K562 (cell line): ENCODE data around the gene LRPAP1. TPM values are rescaled to one million over a fixed set of nuclear protein-coding genes. Genes with fewer than 3 reads are reported as not detected.
"Not testable (repeated sequence)": the region's sequence is repeated elsewhere in the genome, so short reads cannot be mapped to it uniquely, and the experiment has no call there.

ENCODE experiments used
- ATAC-seq: fragments of 200-7000 bp; cut with Tn5 transposase; 3 replicates; pipeline ENCODE4 v1.9.1; 2020; ENCODE audit warnings: moderate library complexity
- BruUV-seq: library from RNA; stranded (reverse); fragments of 400-500 nt; replicated peaks from 2 replicates; lab custom pipeline; 2021; lab: Mats Ljungman, UMichigan
- CTCF ChIA-PET: fragments of 300-600 bp; formaldehyde crosslinking; extraction: SDS; loops from one replicate; lab custom pipeline; 2021; ENCODE audit warnings: low intra/inter-chr PET ratio; lab: Yijun Ruan, JAX
- POLR2A ChIA-PET: fragments of 300-600, 350-650 bp; sonication (Branson Sonifier 250); formaldehyde crosslinking; extraction: SDS; loops from one replicate; lab custom pipeline; 2021; ENCODE audit warnings: antibody characterized with exemption, inconsistent platforms; lab: Yijun Ruan, JAX
- DNase-seq, 4 experiments: peaks; one replicate each; pipeline versions ENCODE4 v3.0.0 to v3.0.0-alpha.2; 2011 to 2018; ENCODE audit warnings: low spot score in 3 of 4, mixed read lengths in 3 of 4; ENCODE audit errors: extremely low read depth in 1 of 4
- FAIRE-seq: peaks from 2 replicates; lab custom pipeline; 2011; peaks lifted over from hg19 to GRCh38; lab: Jason Lieb, UNC
- H2AFZ ChIP-seq: 2 replicates; pipeline ENCODE4 v1.6.0; 2011; ENCODE audit warnings: low read depth, low read length, control low read depth, inconsistent platforms
- H3K27ac ChIP-seq: fragments of 200-600 bp; 3 replicates; pipeline ENCODE4 v1.8.0; 2011; ENCODE audit warnings: low read depth, mild to moderate bottlenecking, control low read depth, inconsistent platforms, low read length, moderate library complexity, mixed read lengths; ENCODE audit errors: extremely low read depth
- H3K27me3 ChIP-seq, 2 experiments: fragments of 300-600 bp in 1 of 2; 2 replicates in 1 of 2; 3 replicates in 1 of 2; pipeline versions ENCODE4 v1.6.0 to v1.8.0; 2011; ENCODE audit warnings: inconsistent platforms in 2 of 2, low read length in 2 of 2, mild to moderate bottlenecking in 1 of 2, mixed read lengths in 1 of 2, moderate library complexity in 1 of 2; ENCODE audit not compliant: control insufficient read depth in 2 of 2, insufficient read depth in 2 of 2
- H3K36me3 ChIP-seq: fragments of 300-600 bp; 3 replicates; pipeline ENCODE4 v1.8.0; 2011; ENCODE audit warnings: mild to moderate bottlenecking, low read length, inconsistent platforms; ENCODE audit not compliant: control insufficient read depth, insufficient read depth
- H3K4me1 ChIP-seq, 2 experiments: fragments of 200-600 bp in 1 of 2; replicated peaks in 1 of 2; 2 replicates in 1 of 2; 3 replicates in 1 of 2; pipeline versions ENCODE4 v1.5.1 to v1.8.0; 2011; ENCODE audit warnings: inconsistent platforms in 2 of 2, low read length in 2 of 2, mild to moderate bottlenecking in 1 of 2, mixed read lengths in 1 of 2, moderate library complexity in 1 of 2; ENCODE audit not compliant: control insufficient read depth in 2 of 2, insufficient read depth in 2 of 2
- H3K4me2 ChIP-seq: 2 replicates; pipeline ENCODE4 v1.6.1; 2011; ENCODE audit warnings: low read length, control low read depth, inconsistent platforms, mixed read lengths; ENCODE audit not compliant: insufficient read depth
- H3K4me3 ChIP-seq: fragments of 200-600 bp; sonication (generic), shearing (Covaris generic); 2 replicates; pipeline ENCODE4 v1.5.1; 2016; ENCODE audit warnings: control low read depth, inconsistent platforms
- H3K79me2 ChIP-seq: fragments of 200-600 bp; 3 replicates; pipeline ENCODE4 v1.8.0; 2011; ENCODE audit warnings: low read length, inconsistent platforms; ENCODE audit not compliant: control insufficient read depth, insufficient read depth
- H3K9ac ChIP-seq, 2 experiments: 2 replicates each; pipeline versions ENCODE4 v1.6.0 to v1.6.1; 2011; ENCODE audit warnings: low read depth in 2 of 2, low read length in 2 of 2, control low read depth in 1 of 2, inconsistent platforms in 1 of 2, mild to moderate bottlenecking in 1 of 2, mixed read lengths in 1 of 2; ENCODE audit not compliant: insufficient read depth in 1 of 2
- H3K9me1 ChIP-seq: one replicate; pipeline ENCODE4 v1.6.0; 2011; ENCODE audit warnings: inconsistent platforms, mild to moderate bottlenecking, low read length, moderate library complexity; ENCODE audit not compliant: control insufficient read depth, insufficient read depth
- H3K9me3 ChIP-seq: replicated peaks from 2 replicates; pipeline ENCODE4 v1.5.1; 2011; ENCODE audit warnings: low read depth, low read length, inconsistent platforms; ENCODE audit not compliant: control insufficient read depth, insufficient read depth
- H4K20me1 ChIP-seq: replicated peaks from 2 replicates; pipeline ENCODE4 v1.6.1; 2011; ENCODE audit warnings: low read length, inconsistent platforms, mixed read lengths; ENCODE audit not compliant: control insufficient read depth, insufficient read depth
- ATF3 ChIP-seq, 2 experiments: fragments of 450-650 bp in 1 of 2; sonication (generic) in 1 of 2; formaldehyde crosslinking in 1 of 2; IDR thresholded peaks in 1 of 2; conservative IDR thresholded peaks in 1 of 2; 2 replicates each; pipeline versions ENCODE4 v1.6.1 to v1.8.1; 2016 to 2023; ENCODE audit warnings: mild to moderate bottlenecking in 2 of 2, moderate library complexity in 2 of 2, inconsistent platforms in 1 of 2, missing genetic modification reagents in 1 of 2
- BCOR ChIP-seq: fragments of 450-650 bp; IDR thresholded peaks from 2 replicates; pipeline ENCODE4 v1.6.1; 2016
- CBX1 ChIP-seq: sonication (generic); IDR thresholded peaks from 2 replicates; pipeline ENCODE4 v1.6.1; 2016; ENCODE audit warnings: antibody characterized with exemption, low read depth, mild to moderate bottlenecking
- CEBPG ChIP-seq, 3 experiments: fragments of 200-800 bp in 1 of 3; sonication (Bioruptor generic) in 1 of 3; sonication (generic) in 1 of 3; formaldehyde crosslinking in 1 of 3; IDR thresholded peaks in 2 of 3; conservative IDR thresholded peaks in 1 of 3; 2 replicates each; pipeline versions ENCODE4 v1.6.1 to v1.8.0; 2016 to 2022; ENCODE audit warnings: missing compliant biosample characterization in 2 of 3, missing genetic modification characterization in 2 of 3, mild to moderate bottlenecking in 1 of 3, missing genetic modification reagents in 1 of 3
- HDAC2 ChIP-seq: fragments of 450-650 bp; IDR thresholded peaks from 2 replicates; pipeline ENCODE4 v1.6.1; 2016; ENCODE audit warnings: mild to moderate bottlenecking
- KDM1A ChIP-seq, 2 experiments: fragments of 450-650 bp; IDR thresholded peaks; 2 replicates each; pipeline ENCODE4 v1.6.1; 2016; ENCODE audit warnings: mild to moderate bottlenecking in 2 of 2
- RBM25 ChIP-seq: fragments of 200-400 bp; formaldehyde crosslinking; IDR thresholded peaks from 2 replicates; pipeline ENCODE4 v1.6.1; 2018; ENCODE audit warnings: low read length, low read depth, moderate library complexity; ENCODE audit not compliant: severe bottlenecking
- SMARCA5 ChIP-seq: fragments of 450-650 bp; IDR thresholded peaks from 2 replicates; pipeline ENCODE4 v1.6.1; 2016
- TRIM24 ChIP-seq, 2 experiments: fragments of 450-650 bp; IDR thresholded peaks; 2 replicates each; pipeline ENCODE4 v1.6.1; 2016
- ZFP36 ChIP-seq: fragments of 150-350 bp; IDR thresholded peaks from 2 replicates; pipeline ENCODE4 v1.6.1; 2018; ENCODE audit warnings: low read length, low read depth; ENCODE audit not compliant: partially characterized antibody
- WGBS: fragments of 100-300 bp; shearing (Covaris generic); methylation state at CpG from one replicate; pipeline ENCODE4 v1.1.6; 2016; ENCODE audit warnings: low coverage, mixed read lengths; ENCODE audit not compliant: insufficient coverage; ENCODE audit errors: missing lambda C conversion rate; 5-methylcytosine and 5-hydroxymethylcytosine counted together
- in situ Hi-C: fragments of 300-500 bp; cut with MboI; formaldehyde crosslinking; loops from 4 replicates; pipeline ENCODE4 v1.15.0; 2018; ENCODE audit warnings: inconsistent platforms, mixed read lengths
- intact Hi-C: fragments of 100-400 bp; cut with micrococcal nuclease; formaldehyde crosslinking; loops from 2 replicates; pipeline ENCODE4 v1.14.2; 2022
- polyA plus RNA-seq, 8 experiments: library from polyadenylated mRNA; depleted of rRNA in 4 of 8; stranded (reverse) in 5 of 8; unstranded in 3 of 8; fragments of >200 nt; fragmentation: Nextera tagmentation in 2 of 8; fragmentation: Illumina TruSeq in 1 of 8; extraction: Ambion mirVana in 2 of 8; extraction: Trizol in 1 of 8; gene quantifications; 2 replicates each; pipeline versions ENCODE4 v1.2.1 to v1.2.3, GENCODE V29; 2011 to 2014; ENCODE audit warnings: inconsistent platforms in 1 of 8, missing spikeins in 1 of 8
- total RNA-seq, 7 experiments: library from RNA; depleted of rRNA in 6 of 7; stranded (reverse); fragments of >200 nt in 6 of 7; fragmentation: Illumina TruSeq in 2 of 7; extraction: Trizol in 2 of 7; gene quantifications; 2 replicates each; pipeline versions ENCODE4 v1.2.1 to v1.2.3, GENCODE V29; 2011 to 2021; ENCODE audit warnings: low replicate concordance in 1 of 7

LRPAP1 gene
- total and polyA plus RNA-seq, 9 of the 15 experiments (the other 6 are each of a cell fraction or from before 2014, with no cell fraction given) = 1.1 to 75.5 (median 41.8) TPM

GRCh38 chr4:3550041-3550440, 17.8 kb upstream of the LRPAP1 start:
- H3K4me2 ChIP-seq, H3K9me1 ChIP-seq, CTCF ChIA-PET, ATAC-seq, H3K27me3 ChIP-seq, FAIRE-seq, H4K20me1 ChIP-seq, H3K4me3 ChIP-seq, POLR2A ChIA-PET, H3K79me2 ChIP-seq, H2AFZ ChIP-seq, H3K36me3 ChIP-seq, intact Hi-C loops, H3K9ac ChIP-seq, DNase-seq, H3K9me3 ChIP-seq, H3K4me1 ChIP-seq, H3K27ac ChIP-seq, in situ Hi-C loops, BruUV-seq: not testable (repeated sequence)
- 36% methylated on average over 3 of the region's 6 CpGs for WGBS
- peak; percentile 94 for TF ChIP-seq BCOR
- TF ChIP-seq SMARCA5 = peak; percentile 63; the same call in 1 of the 2 replicates
- TF ChIP-seq HDAC2 = peak; percentile 72; the same call in 1 of the 2 replicates
- TF ChIP-seq RBM25 = peak; percentile 19
- peak; percentile 43 to 73; a peak in 3 of 4 replicates for TF ChIP-seq KDM1A (IDR thresholded peaks at IDR 0.05)
- TF ChIP-seq ZFP36 = peak; percentile 50
- TF ChIP-seq CBX1 = peak; percentile 24; the same call in 1 of the 2 replicates

GRCh38 chr4:3549694-3550001, 17.4 kb upstream of the LRPAP1 start:
- H3K4me3 ChIP-seq; H3K36me3 ChIP-seq; in situ Hi-C loops; FAIRE-seq; H4K20me1 ChIP-seq; H3K27ac ChIP-seq; POLR2A ChIA-PET; intact Hi-C loops; H3K4me2 ChIP-seq; CTCF ChIA-PET; ATAC-seq; H3K9ac ChIP-seq; H3K9me3 ChIP-seq; DNase-seq; H3K4me1 ChIP-seq; H3K9me1 ChIP-seq; BruUV-seq; H2AFZ ChIP-seq; H3K79me2 ChIP-seq; H3K27me3 ChIP-seq; TF ChIP-seq ATF3 (CRISPR knock-in tag; conservative IDR thresholded peaks at IDR 0.05): not testable (repeated sequence)
- TF ChIP-seq CEBPG (CRISPR knock-in tag; IDR thresholded peaks at IDR 0.05) = peak; percentile 83
- peak in 1 of 2 experiments; percentile 67; a peak in 2 of 4 replicates for TF ChIP-seq CEBPG (tag; conservative IDR thresholded peaks at IDR 0.05 in 1 of 2, IDR thresholded peaks at IDR 0.05 in 1 of 2)
- TF ChIP-seq ATF3 (IDR thresholded peaks at IDR 0.05) = peak; percentile 75
- peak in 1 of 2 experiments; percentile 44; a peak in 1 of 4 replicates for TF ChIP-seq TRIM24 (IDR thresholded peaks at IDR 0.05)
- 0% methylated on average over 3 of the region's 6 CpGs for WGBS
